ENCODE measurements around the gene SLC43A3. TPM values are rescaled to one million over a fixed set of nuclear protein-coding genes. Genes with fewer than 3 reads are reported as not detected.
"Not testable (repeated sequence)": the region's sequence is repeated elsewhere in the genome, so short reads cannot be mapped to it uniquely, and the experiment has no call there.

Gene SLC43A3
- total RNA-seq, 2 experiments from 2014 or later, result 98.2 to 104 TPM

GRCh38 chr11:57456960-57457642, 30.2 kb upstream of the SLC43A3 start:
- CTCF ChIA-PET, result interaction anchor here (0.6 to 3.9 kb wide), 28 partner anchors 11 to 358 kb away, joined by 3 to 30 read pairs (median 4); partner anchors contain the start of genes SLC43A1 and UBE2L6
- Mint-ChIP-seq H3K36me3 (ENCODE audit: low read depth) (no peaks in the 10 kb centered on the region), H3K4me3 (no peak overlapping the region), H3K27ac (peak overlapping the region; percentile 44), H3K27me3 (peaks cover 53% of the 10 kb centered on the region), H3K4me1 (peaks cover 27% of the 10 kb centered on the region), H3K9me3 (no peaks in the 10 kb centered on the region)
- POLR2A ChIA-PET, result no interaction called here
- DNase-seq, result peak; percentile 74

GRCh38 chr11:57453543-57454177, 26.7 kb upstream of the SLC43A3 start:
- H3K4me3 Mint-ChIP-seq, result no peak overlapping the region
- ChIA-PET CTCF (interaction anchor here (0.7 to 1.6 kb wide), 3 partner anchors 23 to 63 kb away, joined by 3 to 4 read pairs (median 4); no protein-coding TSS in a partner anchor), POLR2A (no interaction called here)
- no peak for DNase-seq
- H3K4me1 Mint-ChIP-seq, result peaks cover 13% of the 10 kb centered on the region
- H3K27ac Mint-ChIP-seq, result no peak overlapping the region
- H3K36me3 Mint-ChIP-seq (ENCODE audit: low read depth), result no peaks in the 10 kb centered on the region
- peaks cover 43% of the 10 kb centered on the region for H3K27me3 Mint-ChIP-seq
- H3K9me3 Mint-ChIP-seq, result no peaks in the 10 kb centered on the region

GRCh38 chr11:57446055-57446454, 19.1 kb upstream of the SLC43A3 start:
- Mint-ChIP-seq H3K9me3 (no peaks in the 10 kb centered on the region), H3K4me3 (no peak overlapping the region), H3K27me3 (peaks cover 20% of the 10 kb centered on the region), H3K36me3 (ENCODE audit: low read depth) (no peaks in the 10 kb centered on the region), H3K4me1 (no peaks in the 10 kb centered on the region), H3K27ac (no peak overlapping the region)
- CTCF ChIA-PET, result interaction anchor here (0.7 to 1.9 kb wide), 2 partner anchors 10 to 82 kb away, joined by 3 to 6 read pairs; no protein-coding TSS in a partner anchor
- DNase-seq, result no peak
- POLR2A ChIA-PET, result no interaction called here

DNA sequence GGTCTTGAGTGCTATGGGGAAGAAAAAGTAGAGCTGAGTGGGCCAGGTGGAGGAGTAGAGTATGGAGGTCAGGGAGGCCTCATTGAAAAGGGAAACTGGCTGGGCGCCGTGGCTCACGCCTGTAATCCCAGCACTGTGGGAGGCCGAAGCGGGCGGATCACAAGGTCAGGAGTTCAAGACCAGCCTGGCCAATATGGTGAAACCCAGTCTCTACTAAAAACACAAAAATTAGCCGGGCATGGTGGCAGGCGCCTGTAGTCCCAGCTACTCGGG, 18.1 kb upstream of the SLC43A3 start:
- H3K4me3 Mint-ChIP-seq; H3K9me3 Mint-ChIP-seq; H3K36me3 Mint-ChIP-seq (ENCODE audit: low read depth); POLR2A ChIA-PET; H3K27ac Mint-ChIP-seq; DNase-seq; H3K4me1 Mint-ChIP-seq: not testable (repeated sequence)
- peaks cover 14% of the 10 kb centered on the region for H3K27me3 Mint-ChIP-seq
- CTCF ChIA-PET, result interaction anchor here (1.9 kb wide), 1 partner anchor 11 kb away, joined by 6 read pairs; no protein-coding TSS in a partner anchor

- DNase-seq, result no peak
- H3K4me1 Mint-ChIP-seq, result no peaks in the 10 kb centered on the region
- peaks cover 9% of the 10 kb centered on the region for H3K27me3 Mint-ChIP-seq
- H3K9me3 Mint-ChIP-seq, result no peaks in the 10 kb centered on the region
- ChIA-PET POLR2A (no interaction called here), CTCF (interaction anchor here (1.9 kb wide), 1 partner anchor 12 kb away, joined by 6 read pairs; no protein-coding TSS in a partner anchor)
- H3K27ac Mint-ChIP-seq, result no peak overlapping the region
- no peaks in the 10 kb centered on the region for H3K36me3 Mint-ChIP-seq (ENCODE audit: low read depth)
- H3K4me3 Mint-ChIP-seq, result no peak overlapping the region
Measured at GRCh38 chr11:57444362-57445121, 17.6 kb upstream of the SLC43A3 start.

- H3K27ac Mint-ChIP-seq, result no peak overlapping the region
- ChIA-PET POLR2A (no interaction called here), CTCF (interaction anchor here (1.6 to 2.1 kb wide), 3 partner anchors 9 to 13 kb away, joined by 6 to 11 read pairs (median 6); no protein-coding TSS in a partner anchor)
- DNase-seq, result no peak
- H3K4me1 Mint-ChIP-seq, result no peaks in the 10 kb centered on the region
- H3K27me3 Mint-ChIP-seq, result peaks cover 2% of the 10 kb centered on the region
- no peaks in the 10 kb centered on the region for H3K36me3 Mint-ChIP-seq (ENCODE audit: low read depth)
- H3K4me3 Mint-ChIP-seq, result no peak overlapping the region
- H3K9me3 Mint-ChIP-seq, result no peaks in the 10 kb centered on the region
Measured at GRCh38 chr11:57440744-57441414, 14.0 kb upstream of the SLC43A3 start.

DNA sequence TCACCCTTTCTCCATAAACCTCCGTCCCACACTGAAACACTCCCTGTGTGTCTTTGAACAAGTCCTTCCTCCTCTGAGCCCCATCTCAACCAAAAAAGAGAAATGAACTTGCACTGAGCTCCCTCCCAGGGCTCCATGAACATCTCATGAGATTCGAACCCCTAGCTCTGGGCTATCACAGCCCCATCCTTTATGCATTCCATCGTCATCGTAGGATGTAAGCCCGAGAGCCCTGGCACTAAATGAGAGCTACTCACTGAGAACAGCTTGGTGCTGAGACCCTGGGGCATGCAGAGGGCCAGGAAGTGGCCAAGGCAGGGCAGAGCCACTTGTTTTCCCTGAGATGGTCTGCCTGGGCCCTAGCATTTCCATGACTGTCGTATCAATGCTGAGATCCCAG, 12.9 kb upstream of the SLC43A3 start:
- Mint-ChIP-seq H3K4me3 (no peak overlapping the region), H3K27me3 (peaks cover 3% of the 10 kb centered on the region), H3K4me1 (no peaks in the 10 kb centered on the region), H3K36me3 (ENCODE audit: low read depth) (no peaks in the 10 kb centered on the region), H3K27ac (no peak overlapping the region), H3K9me3 (no peaks in the 10 kb centered on the region)
- POLR2A ChIA-PET, result no interaction called here
- CTCF ChIA-PET, result interaction anchor here (1.3 to 2.1 kb wide), 4 partner anchors 9 to 40 kb away, joined by 3 to 11 read pairs (median 6); no protein-coding TSS in a partner anchor
- no peak for DNase-seq

GRCh38 chr11:57438345-57439285, 11.7 kb upstream of the SLC43A3 start:
- Mint-ChIP-seq H3K9me3 (no peaks in the 10 kb centered on the region), H3K27ac (no peak overlapping the region), H3K4me1 (no peaks in the 10 kb centered on the region), H3K27me3 (peaks cover 7% of the 10 kb centered on the region), H3K4me3 (no peak overlapping the region), H3K36me3 (ENCODE audit: low read depth) (no peaks in the 10 kb centered on the region)
- DNase-seq, result no peak
- ChIA-PET POLR2A (no interaction called here), CTCF (interaction anchor here (1.3 to 2.1 kb wide), 3 partner anchors 11 to 41 kb away, joined by 3 to 11 read pairs (median 5); no protein-coding TSS in a partner anchor)

GRCh38 chr11:57436031-57436430, 9.1 kb upstream of the SLC43A3 start:
- Mint-ChIP-seq H3K9me3 (no peaks in the 10 kb centered on the region), H3K27me3 (peaks cover 7% of the 10 kb centered on the region), H3K36me3 (ENCODE audit: low read depth) (no peaks in the 10 kb centered on the region), H3K4me1 (peaks cover 3% of the 10 kb centered on the region), H3K27ac (no peak overlapping the region), H3K4me3 (no peak overlapping the region)
- ChIA-PET POLR2A (no interaction called here), CTCF (interaction anchor here (0.6 to 3.6 kb wide), 3 partner anchors 11 to 81 kb away, joined by 3 to 13 read pairs (median 4); no protein-coding TSS in a partner anchor)
- DNase-seq, result no peak

- CTCF ChIA-PET, result interaction anchor here (3.6 kb wide), 1 partner anchor 10 kb away, joined by 13 read pairs; no protein-coding TSS in a partner anchor
- POLR2A ChIA-PET, result no interaction called here
- no peak overlapping the region for H3K4me3 Mint-ChIP-seq
- no peak for DNase-seq
- H3K36me3 Mint-ChIP-seq (ENCODE audit: low read depth), result no peaks in the 10 kb centered on the region
- H3K9me3 Mint-ChIP-seq, result no peaks in the 10 kb centered on the region
- no peak overlapping the region for H3K27ac Mint-ChIP-seq
- peaks cover 7% of the 10 kb centered on the region for H3K27me3 Mint-ChIP-seq
- peaks cover 3% of the 10 kb centered on the region for H3K4me1 Mint-ChIP-seq
Measured at GRCh38 chr11:57434640-57435546, 8.0 kb upstream of the SLC43A3 start.

DNA sequence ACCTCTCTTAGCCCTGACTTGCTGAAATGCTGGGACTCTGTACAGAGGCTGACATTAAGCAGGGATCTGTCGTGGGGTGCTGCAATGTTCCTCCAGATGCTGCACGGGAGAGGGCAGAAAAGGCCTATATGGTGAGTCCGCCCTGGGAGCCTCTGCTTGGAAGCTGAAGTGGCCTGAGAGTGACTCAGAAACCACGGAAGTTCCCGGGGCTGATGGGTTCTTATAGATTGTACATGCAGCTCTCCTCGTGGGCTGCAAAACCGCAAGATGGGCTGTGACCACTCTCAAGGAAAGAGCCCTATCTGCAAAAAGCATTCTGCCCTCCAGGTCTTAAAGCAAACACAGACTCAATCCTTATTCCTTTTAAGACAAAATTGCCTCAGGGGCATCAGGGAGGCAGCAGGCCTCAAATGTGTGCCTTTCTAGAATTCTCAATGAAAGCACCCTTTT, 5.8 kb upstream of the SLC43A3 start:
- Mint-ChIP-seq H3K4me3 (no peak overlapping the region), H3K36me3 (ENCODE audit: low read depth) (no peaks in the 10 kb centered on the region), H3K9me3 (no peaks in the 10 kb centered on the region), H3K27ac (no peak overlapping the region), H3K27me3 (peaks cover 16% of the 10 kb centered on the region), H3K4me1 (peaks cover 4% of the 10 kb centered on the region)
- DNase-seq, result no peak
- ChIA-PET CTCF (interaction anchor here (0.6 to 2.0 kb wide), 2 partner anchors 13 to 28 kb away, joined by 3 to 5 read pairs; partner anchors contain the start of gene RTN4RL2), POLR2A (no interaction called here)
